ENCODE data around the gene ENOX1. TPM values are rescaled to one million over a fixed set of nuclear protein-coding genes. Genes with fewer than 3 reads are reported as not detected.

The ENOX1 gene
- total RNA-seq, 1 donor from 2014 or later, result 1.7 TPM

GRCh38 chr13:43572656-43573360 lies 214.0 kb downstream of the ENOX1 start:
- Mint-ChIP-seq H3K9me3 (ENCODE audit: unreplicated experiment) (no peaks in the 10 kb centered on the region), H3K27ac (ENCODE audit: unreplicated experiment) (no peak overlapping the region), H3K4me3 (ENCODE audit: unreplicated experiment) (no peak overlapping the region), H3K27me3 (ENCODE audit: unreplicated experiment) (no peaks in the 10 kb centered on the region), H3K36me3 (ENCODE audit: low read depth, unreplicated experiment) (no peaks in the 10 kb centered on the region), H3K4me1 (ENCODE audit: unreplicated experiment) (peaks cover 3% of the 10 kb centered on the region)
- no peak for TF ChIP-seq CTCF (IDR thresholded peaks at IDR 0.05; ENCODE audit: unreplicated experiment)
- no peak for DNase-seq (ENCODE audit: low spot score)

DNA sequence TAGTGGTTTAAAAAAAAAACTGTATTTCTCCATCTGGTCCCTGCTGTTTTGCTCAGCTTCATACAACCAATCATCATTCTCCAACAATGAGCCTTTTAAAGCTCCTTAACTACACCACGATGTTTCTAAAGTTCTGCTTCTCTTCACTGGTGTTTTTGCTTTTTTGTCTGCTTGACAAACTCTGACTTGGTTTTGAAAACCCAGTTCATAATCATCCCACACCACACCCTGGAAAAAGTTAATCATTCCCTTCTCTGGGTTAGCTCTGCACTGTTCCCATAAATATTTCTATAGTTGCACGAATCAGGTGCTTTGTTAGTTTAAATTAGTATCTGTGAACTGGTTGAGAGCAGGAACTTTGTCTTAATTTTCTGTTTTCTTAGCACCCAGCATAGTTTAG lies 217.1 kb downstream of the ENOX1 start:
- no peak for TF ChIP-seq CTCF (IDR thresholded peaks at IDR 0.05; ENCODE audit: unreplicated experiment)
- no peak for DNase-seq (ENCODE audit: low spot score)
- Mint-ChIP-seq H3K27ac (ENCODE audit: unreplicated experiment) (no peak overlapping the region), H3K9me3 (ENCODE audit: unreplicated experiment) (no peaks in the 10 kb centered on the region), H3K4me1 (ENCODE audit: unreplicated experiment) (peaks cover 11% of the 10 kb centered on the region), H3K4me3 (ENCODE audit: unreplicated experiment) (no peak overlapping the region), H3K36me3 (ENCODE audit: low read depth, unreplicated experiment) (no peaks in the 10 kb centered on the region), H3K27me3 (ENCODE audit: unreplicated experiment) (no peaks in the 10 kb centered on the region)

- Mint-ChIP-seq H3K4me1 (ENCODE audit: unreplicated experiment) (peaks cover 9% of the 10 kb centered on the region), H3K4me3 (ENCODE audit: unreplicated experiment) (no peak overlapping the region), H3K36me3 (ENCODE audit: low read depth, unreplicated experiment) (no peaks in the 10 kb centered on the region), H3K27ac (ENCODE audit: unreplicated experiment) (no peak overlapping the region), H3K27me3 (ENCODE audit: unreplicated experiment) (no peaks in the 10 kb centered on the region), H3K9me3 (ENCODE audit: unreplicated experiment) (no peaks in the 10 kb centered on the region)
- TF ChIP-seq CTCF (IDR thresholded peaks at IDR 0.05; ENCODE audit: unreplicated experiment), result no peak
- DNase-seq (ENCODE audit: low spot score), result no peak
These were observed 219.2 kb downstream of the ENOX1 start for GRCh38 chr13:43567608-43568007.

DNA sequence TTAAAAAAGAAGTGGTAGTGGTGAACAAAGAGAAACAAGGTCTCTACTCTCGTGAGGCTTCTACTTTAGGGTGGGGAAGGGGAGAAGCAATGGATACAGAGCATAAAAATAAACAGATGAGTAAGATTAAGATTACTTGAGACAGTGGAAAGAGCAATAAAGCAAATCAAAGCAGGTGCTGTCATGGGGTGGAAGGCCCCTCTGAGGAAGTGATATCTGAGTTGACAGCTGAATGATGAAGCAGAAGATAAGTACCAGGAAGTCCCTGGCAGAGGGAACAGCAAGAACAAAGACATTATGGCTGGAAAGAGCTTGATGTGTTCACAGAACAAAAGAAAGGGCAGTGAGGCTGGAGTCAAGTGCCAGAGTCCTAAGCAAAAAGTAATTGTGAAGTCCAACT lies 221.8 kb downstream of the ENOX1 start:
- H3K36me3 Mint-ChIP-seq (ENCODE audit: low read depth, unreplicated experiment), result no peaks in the 10 kb centered on the region
- no peak overlapping the region for H3K4me3 Mint-ChIP-seq (ENCODE audit: unreplicated experiment)
- H3K27me3 Mint-ChIP-seq (ENCODE audit: unreplicated experiment), result no peaks in the 10 kb centered on the region
- no peak for DNase-seq (ENCODE audit: low spot score)
- no peak for TF ChIP-seq CTCF (IDR thresholded peaks at IDR 0.05; ENCODE audit: unreplicated experiment)
- no peak overlapping the region for H3K27ac Mint-ChIP-seq (ENCODE audit: unreplicated experiment)
- H3K4me1 Mint-ChIP-seq (ENCODE audit: unreplicated experiment), result peaks cover 9% of the 10 kb centered on the region
- H3K9me3 Mint-ChIP-seq (ENCODE audit: unreplicated experiment), result no peaks in the 10 kb centered on the region

GRCh38 chr13:43561081-43561480 lies 225.7 kb downstream of the ENOX1 start:
- H3K27me3 Mint-ChIP-seq (ENCODE audit: unreplicated experiment), result no peaks in the 10 kb centered on the region
- peaks cover 16% of the 10 kb centered on the region for H3K4me1 Mint-ChIP-seq (ENCODE audit: unreplicated experiment)
- no peak for TF ChIP-seq CTCF (IDR thresholded peaks at IDR 0.05; ENCODE audit: unreplicated experiment)
- H3K4me3 Mint-ChIP-seq (ENCODE audit: unreplicated experiment), result no peak overlapping the region
- no peaks in the 10 kb centered on the region for H3K9me3 Mint-ChIP-seq (ENCODE audit: unreplicated experiment)
- no peaks in the 10 kb centered on the region for H3K36me3 Mint-ChIP-seq (ENCODE audit: low read depth, unreplicated experiment)
- no peak overlapping the region for H3K27ac Mint-ChIP-seq (ENCODE audit: unreplicated experiment)
- DNase-seq (ENCODE audit: low spot score), result no peak
